ENCODE measurements around the gene IL17REL.

DNA sequence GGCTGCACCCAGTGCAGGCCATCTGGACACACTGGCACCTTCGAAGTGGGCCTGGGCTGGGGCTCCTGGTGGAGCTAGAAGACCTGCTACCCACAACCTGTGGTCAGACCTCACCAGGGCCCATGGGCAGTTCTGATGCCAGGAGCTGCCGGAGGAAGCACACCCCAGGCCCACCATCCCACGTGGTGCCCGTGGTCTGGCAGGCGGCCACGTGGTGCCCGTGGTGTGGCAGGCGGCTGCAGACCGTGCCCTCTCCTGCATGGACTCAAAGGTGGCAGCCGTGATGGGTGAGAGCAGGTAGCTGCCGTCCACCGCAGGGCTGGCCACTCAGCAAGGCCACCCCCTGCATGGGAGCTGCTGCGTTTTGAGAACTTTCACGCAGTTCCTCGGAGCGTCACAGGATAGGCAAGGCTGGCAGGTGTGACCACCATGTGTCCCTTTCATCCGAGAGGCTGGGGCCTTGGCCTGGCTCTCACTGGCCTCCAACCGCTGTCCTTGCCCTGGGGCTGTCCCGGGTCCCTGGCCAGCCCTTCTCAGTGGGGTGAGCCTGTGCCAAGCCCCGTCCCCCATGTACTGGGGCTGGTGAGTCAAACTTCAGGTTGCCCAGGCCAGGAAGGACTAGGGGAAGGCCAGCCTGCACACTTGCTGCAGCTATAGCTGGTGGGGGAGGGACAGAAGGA lies 3.9 kb upstream of the IL17REL start:
- no peak for TF ChIP-seq POLR2A (IDR thresholded peaks at IDR 0.05)
- TF ChIP-seq, protein P1, sequence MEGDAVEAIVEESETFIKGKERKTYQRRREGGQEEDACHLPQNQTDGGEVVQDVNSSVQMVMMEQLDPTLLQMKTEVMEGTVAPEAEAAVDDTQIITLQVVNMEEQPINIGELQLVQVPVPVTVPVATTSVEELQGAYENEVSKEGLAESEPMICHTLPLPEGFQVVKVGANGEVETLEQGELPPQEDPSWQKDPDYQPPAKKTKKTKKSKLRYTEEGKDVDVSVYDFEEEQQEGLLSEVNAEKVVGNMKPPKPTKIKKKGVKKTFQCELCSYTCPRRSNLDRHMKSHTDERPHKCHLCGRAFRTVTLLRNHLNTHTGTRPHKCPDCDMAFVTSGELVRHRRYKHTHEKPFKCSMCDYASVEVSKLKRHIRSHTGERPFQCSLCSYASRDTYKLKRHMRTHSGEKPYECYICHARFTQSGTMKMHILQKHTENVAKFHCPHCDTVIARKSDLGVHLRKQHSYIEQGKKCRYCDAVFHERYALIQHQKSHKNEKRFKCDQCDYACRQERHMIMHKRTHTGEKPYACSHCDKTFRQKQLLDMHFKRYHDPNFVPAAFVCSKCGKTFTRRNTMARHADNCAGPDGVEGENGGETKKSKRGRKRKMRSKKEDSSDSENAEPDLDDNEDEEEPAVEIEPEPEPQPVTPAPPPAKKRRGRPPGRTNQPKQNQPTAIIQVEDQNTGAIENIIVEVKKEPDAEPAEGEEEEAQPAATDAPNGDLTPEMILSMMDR (IDR thresholded peaks at IDR 0.05) = no peak
